Activated naive CD4-positive, alpha-beta T cell treated with anti-CD3 and anti-CD28 coated beads for 36 hours (primary cell): ENCODE results near the gene ASH1L. TPM values are rescaled to one million over a fixed set of nuclear protein-coding genes. Genes with fewer than 3 reads are reported as not detected.
A peak's percentile ranks its signal among the peaks of the same experiment; 100 is the strongest.
"Not testable (repeated sequence)": the region's sequence is repeated elsewhere in the genome, so short reads cannot be mapped to it uniquely, and the experiment has no call there.

Experiments
- CTCF ChIA-PET: fragments of 350-600 bp; sonication (Branson Sonifier 250); formaldehyde crosslinking; loops from one replicate; lab custom pipeline; 2021; ENCODE audit warnings: antibody characterized with exemption; lab: Charles Lee
- DNase-seq: peaks from one replicate; pipeline ENCODE4 v3.0.0-alpha.2; 2020
- H3K27ac Mint-ChIP-seq: one replicate; pipeline ENCODE4 v1.8.0; 2021; ENCODE audit warnings: mild to moderate bottlenecking, mixed read lengths
- H3K27me3 Mint-ChIP-seq: one replicate; pipeline ENCODE4 v1.8.0; 2021; ENCODE audit warnings: low read depth, mixed read lengths
- H3K36me3 Mint-ChIP-seq: one replicate; pipeline ENCODE4 v1.8.0; 2021; ENCODE audit warnings: low read depth, mixed read lengths
- H3K4me1 Mint-ChIP-seq: one replicate; pipeline ENCODE4 v1.8.0; 2021; ENCODE audit warnings: low read depth, mixed read lengths
- H3K4me3 Mint-ChIP-seq: one replicate; pipeline ENCODE4 v1.8.0; 2021; ENCODE audit warnings: mild to moderate bottlenecking, moderate library complexity, mixed read lengths
- H3K9me3 Mint-ChIP-seq: one replicate; pipeline ENCODE4 v1.8.0; 2021; ENCODE audit warnings: mixed read lengths
- intact Hi-C: fragments of 100-400 bp; cut with micrococcal nuclease; formaldehyde crosslinking; loops from one replicate; pipeline ENCODE4 v1.15.1; 2023
- total RNA-seq, 2 experiments: library from RNA; stranded (reverse); gene quantifications; one replicate each; pipeline ENCODE4 v1.2.3, GENCODE V29; 2021

ASH1L gene
- total RNA-seq, 2 experiments from 2014 or later, result 27.4 to 27.5 TPM

DNA sequence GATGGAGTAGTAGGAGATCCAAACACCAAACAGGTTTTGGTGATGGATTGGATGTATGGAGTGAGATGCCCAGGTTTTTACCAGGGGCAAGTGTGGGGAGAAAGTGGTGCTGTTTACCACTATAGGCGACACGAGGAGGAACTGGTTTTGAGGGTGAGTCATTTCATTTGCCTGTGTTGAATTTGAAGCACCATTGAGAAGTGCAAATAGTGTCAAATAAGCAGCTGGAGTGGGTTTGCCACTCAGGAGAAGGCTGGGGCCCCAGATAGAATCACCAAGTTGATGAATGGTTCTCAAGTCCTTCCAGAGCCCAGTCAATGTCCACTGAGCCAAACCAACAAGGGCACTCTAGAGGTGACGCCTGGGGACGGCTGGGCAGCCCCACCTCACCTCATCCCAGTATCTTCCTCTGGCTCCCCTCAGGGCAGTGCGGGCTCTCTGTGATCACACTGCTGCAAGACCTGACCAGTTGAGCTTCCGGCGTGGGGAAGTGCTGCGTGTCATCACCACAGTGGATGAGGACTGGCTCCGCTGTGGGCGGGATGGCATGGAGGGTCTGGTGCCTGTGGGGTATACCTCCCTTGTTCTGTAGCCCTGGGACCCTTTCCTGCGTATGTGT, 232.5 kb downstream of the ASH1L start:
- DNase-seq, result no peak
- Mint-ChIP-seq H3K36me3 (peaks cover 9% of the 10 kb centered on the region), H3K27ac (no peak overlapping the region), H3K4me1 (peaks cover 8% of the 10 kb centered on the region), H3K9me3 (no peaks in the 10 kb centered on the region), H3K4me3 (no peak overlapping the region), H3K27me3 (no peaks in the 10 kb centered on the region)
- intact Hi-C loops, result no loop called here
- CTCF ChIA-PET, result interaction anchor here (0.6 kb wide), 1 partner anchor 734 kb away, joined by 3 read pairs; no protein-coding TSS in a partner anchor

DNA sequence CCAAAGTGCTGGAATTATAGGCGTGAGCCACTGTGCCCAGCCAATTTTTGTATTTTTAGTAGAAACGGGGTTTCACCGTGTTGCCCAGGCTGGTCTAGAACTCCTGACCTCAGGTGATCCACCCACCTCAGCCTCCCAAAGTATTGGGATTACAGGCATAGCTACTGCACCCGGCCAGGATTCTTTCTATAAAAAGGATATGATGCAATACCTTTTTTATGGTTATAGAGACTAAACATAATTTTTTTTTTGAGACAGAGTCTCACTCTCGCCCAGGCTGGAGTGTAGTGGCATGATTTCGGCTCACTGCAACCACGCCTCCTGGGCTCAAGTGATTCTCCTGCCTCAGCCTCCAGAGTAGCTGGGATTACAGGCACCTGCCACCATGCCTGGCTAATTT, 233.7 kb downstream of the ASH1L start:
- H3K27me3 Mint-ChIP-seq, H3K36me3 Mint-ChIP-seq, H3K4me1 Mint-ChIP-seq, CTCF ChIA-PET, H3K4me3 Mint-ChIP-seq, DNase-seq, H3K9me3 Mint-ChIP-seq, intact Hi-C loops: not testable (repeated sequence)
- peak overlapping the region; percentile 46 for H3K27ac Mint-ChIP-seq

DNA sequence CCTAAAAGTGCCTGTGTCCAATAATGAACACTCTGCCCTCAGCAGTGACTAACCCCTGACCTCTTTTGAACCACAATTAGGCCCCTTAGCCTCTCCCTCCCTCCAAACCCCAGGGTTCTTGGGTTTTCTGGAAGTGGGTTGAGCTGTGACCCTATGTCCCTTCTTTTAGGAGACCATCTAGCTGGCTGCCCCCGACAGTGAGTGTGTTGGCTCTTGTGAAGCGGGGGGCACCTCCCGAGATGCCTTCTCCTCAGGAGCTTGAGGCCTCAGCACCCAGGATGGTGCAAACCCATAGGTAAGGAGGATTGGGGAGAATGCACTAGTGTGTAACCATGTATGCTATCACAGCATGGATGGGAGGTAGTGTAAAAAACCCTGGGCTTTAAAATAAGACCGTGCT, 234.6 kb downstream of the ASH1L start:
- Mint-ChIP-seq H3K27ac (no peak overlapping the region), H3K36me3 (peaks cover 6% of the 10 kb centered on the region), H3K4me3 (no peak overlapping the region), H3K4me1 (peaks cover 8% of the 10 kb centered on the region), H3K27me3 (no peaks in the 10 kb centered on the region), H3K9me3 (no peaks in the 10 kb centered on the region)
- no peak for DNase-seq
- CTCF ChIA-PET, result interaction anchor here (0.7 to 9.5 kb wide), 4 partner anchors 77 to 268 kb away, joined by 3 to 118 read pairs (median 4); no protein-coding TSS in a partner anchor
- intact Hi-C loops, result no loop called here

DNA sequence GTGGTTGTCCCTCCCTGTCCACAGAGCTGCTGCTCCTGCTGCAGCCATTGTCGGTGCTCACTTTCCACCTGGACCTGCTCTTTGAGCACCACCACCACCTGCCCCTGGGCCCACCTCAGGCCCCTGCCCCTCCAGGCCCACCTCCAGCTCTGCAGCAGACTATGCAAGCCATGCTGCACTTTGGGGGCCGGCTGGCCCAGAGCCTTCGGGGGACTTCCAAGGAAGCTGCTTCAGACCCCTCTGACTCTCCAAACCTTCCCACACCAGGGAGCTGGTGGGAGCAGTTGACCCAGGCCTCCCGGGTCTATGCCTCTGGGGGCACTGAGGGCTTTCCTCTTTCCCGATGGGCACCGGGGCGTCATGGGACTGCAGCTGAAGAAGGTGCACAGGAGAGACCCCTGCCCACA, 236.0 kb downstream of the ASH1L start:
- H3K27me3 Mint-ChIP-seq, result peaks cover 2% of the 10 kb centered on the region
- CTCF ChIA-PET, result interaction anchor here (0.6 to 9.5 kb wide), 3 partner anchors 76 to 270 kb away, joined by 3 to 118 read pairs (median 3); no protein-coding TSS in a partner anchor

DNA sequence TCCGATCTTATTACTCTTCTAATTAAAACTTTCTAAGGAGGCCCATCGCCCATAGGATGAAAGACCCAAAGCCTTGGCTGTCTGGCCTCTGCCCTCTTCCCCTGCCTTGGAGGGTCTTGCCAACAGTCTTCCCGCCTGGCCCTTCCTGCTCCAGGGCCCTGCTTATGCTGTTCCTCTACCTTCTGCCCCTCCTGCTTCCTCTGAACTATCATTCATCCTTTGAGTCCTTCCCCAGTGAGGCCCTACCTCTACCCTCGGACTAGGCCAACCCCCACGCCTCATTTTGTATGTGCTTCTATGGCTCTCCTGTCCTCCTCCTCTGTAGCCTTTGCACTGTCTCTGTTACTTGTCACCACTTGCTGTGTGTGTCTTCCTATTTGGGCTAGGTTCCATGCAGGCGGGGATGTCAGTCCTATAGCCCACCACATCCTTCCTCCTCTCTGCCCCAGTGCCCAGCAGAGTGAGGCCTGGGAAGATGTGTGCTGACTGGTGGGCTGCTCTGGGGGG, 236.5 kb downstream of the ASH1L start:
- Mint-ChIP-seq H3K27me3 (peaks cover 2% of the 10 kb centered on the region), H3K4me1 (peaks cover 22% of the 10 kb centered on the region), H3K9me3 (no peaks in the 10 kb centered on the region), H3K4me3 (peak overlapping the region; percentile 42), H3K27ac (no peak overlapping the region), H3K36me3 (peaks cover 7% of the 10 kb centered on the region)
- DNase-seq, result no peak
- CTCF ChIA-PET, result interaction anchor here (9.5 kb wide), 1 partner anchor 75 kb away, joined by 118 read pairs; no protein-coding TSS in a partner anchor
- intact Hi-C loops, result no loop called here

More for the DNA sequence above, 236.0 kb downstream of the ASH1L start:
- no peak overlapping the region for H3K27ac Mint-ChIP-seq
- H3K9me3 Mint-ChIP-seq, result no peaks in the 10 kb centered on the region
- H3K36me3 Mint-ChIP-seq, result peaks cover 7% of the 10 kb centered on the region
- DNase-seq, result no peak
- H3K4me3 Mint-ChIP-seq, result no peak overlapping the region
- H3K4me1 Mint-ChIP-seq, result peaks cover 18% of the 10 kb centered on the region
- intact Hi-C loops, result no loop called here

DNA sequence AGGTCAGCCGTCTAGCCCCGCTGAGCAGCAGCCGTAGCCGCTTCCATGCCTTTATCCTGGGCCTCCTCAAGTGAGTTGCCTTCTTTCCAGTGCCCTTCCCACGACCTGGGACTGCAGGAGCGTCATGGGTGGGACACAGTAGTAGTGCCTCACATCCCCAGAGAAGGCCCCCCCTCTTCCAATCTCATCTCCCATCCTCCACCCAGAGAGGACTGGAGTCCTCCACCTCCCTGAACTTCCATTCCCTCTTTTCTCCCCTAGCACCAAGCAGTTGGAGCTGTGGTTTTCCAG, 237.1 kb downstream of the ASH1L start:
- CTCF ChIA-PET, result interaction anchor here (9.5 kb wide), 1 partner anchor 74 kb away, joined by 118 read pairs; no protein-coding TSS in a partner anchor
- Mint-ChIP-seq H3K36me3 (peaks cover 5% of the 10 kb centered on the region), H3K27ac (no peak overlapping the region), H3K9me3 (no peaks in the 10 kb centered on the region), H3K4me1 (peaks cover 27% of the 10 kb centered on the region), H3K27me3 (peaks cover 2% of the 10 kb centered on the region), H3K4me3 (peak overlapping the region; percentile 45)
- no peak for DNase-seq
- intact Hi-C loops, result loop anchor here (2.0 kb wide), 1 partner anchor 237 kb away; the partner anchor contains the start of gene ASH1L

DNA sequence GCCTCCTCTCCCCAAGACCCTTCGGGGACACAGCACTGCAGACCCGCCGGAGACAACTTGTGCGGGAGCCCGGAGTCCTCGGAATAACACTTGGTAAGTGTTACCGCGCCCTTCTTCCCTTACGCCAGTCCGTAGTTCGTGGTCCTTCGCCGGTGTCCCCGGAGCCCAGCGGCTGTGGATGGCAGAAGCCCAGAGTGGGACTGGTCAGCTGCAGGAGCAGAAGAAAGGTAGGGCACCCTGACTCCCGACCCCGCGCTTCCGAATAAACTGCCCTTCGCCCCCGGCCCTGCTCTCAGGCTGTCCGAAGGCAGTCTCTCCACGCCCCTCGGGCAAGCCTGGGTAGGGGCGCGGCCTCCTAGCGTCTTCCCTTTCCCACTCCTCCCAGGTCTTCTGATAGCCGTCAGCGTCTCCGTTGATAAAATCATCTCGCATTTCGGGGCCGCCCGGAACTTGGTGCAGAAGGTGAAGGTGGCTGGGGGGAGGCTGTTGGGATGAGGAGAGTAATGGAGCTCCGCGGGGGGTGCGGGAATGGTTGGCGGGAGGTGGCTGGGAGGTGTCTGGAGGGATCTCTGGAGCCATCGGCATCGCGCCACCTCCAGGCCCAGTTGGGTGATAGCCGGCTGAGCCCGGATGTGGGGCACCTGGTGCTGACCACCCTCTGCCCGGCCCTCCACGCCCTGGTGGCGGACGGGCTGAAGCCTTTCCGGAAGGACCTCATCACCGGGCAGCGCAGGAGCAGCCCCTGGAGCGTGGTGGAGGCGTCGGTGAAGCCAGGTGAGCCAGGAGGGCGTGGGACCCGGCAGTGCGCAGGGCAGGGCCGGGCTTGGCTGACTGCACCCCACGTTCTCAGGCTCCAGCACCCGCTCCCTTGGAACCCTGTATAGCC, 237.6 kb downstream of the ASH1L start:
- H3K27ac Mint-ChIP-seq, result no peak overlapping the region
- no peaks in the 10 kb centered on the region for H3K9me3 Mint-ChIP-seq
- peak; percentile 31 for DNase-seq
- peak overlapping the region; percentile 86 for H3K4me3 Mint-ChIP-seq
- CTCF ChIA-PET, result interaction anchor here (0.9 to 9.5 kb wide), 4 partner anchors 12 to 74 kb away, joined by 3 to 118 read pairs (median 6); partner anchors contain the start of gene FDPS
- peaks cover 8% of the 10 kb centered on the region for H3K36me3 Mint-ChIP-seq
- peaks cover 2% of the 10 kb centered on the region for H3K27me3 Mint-ChIP-seq
- intact Hi-C loops, result loop anchor here (1.0 to 5.0 kb wide), 5 partner anchors 48 to 266 kb away; partner anchors contain the start of genes ASH1L and HCN3
- peaks cover 33% of the 10 kb centered on the region for H3K4me1 Mint-ChIP-seq

DNA sequence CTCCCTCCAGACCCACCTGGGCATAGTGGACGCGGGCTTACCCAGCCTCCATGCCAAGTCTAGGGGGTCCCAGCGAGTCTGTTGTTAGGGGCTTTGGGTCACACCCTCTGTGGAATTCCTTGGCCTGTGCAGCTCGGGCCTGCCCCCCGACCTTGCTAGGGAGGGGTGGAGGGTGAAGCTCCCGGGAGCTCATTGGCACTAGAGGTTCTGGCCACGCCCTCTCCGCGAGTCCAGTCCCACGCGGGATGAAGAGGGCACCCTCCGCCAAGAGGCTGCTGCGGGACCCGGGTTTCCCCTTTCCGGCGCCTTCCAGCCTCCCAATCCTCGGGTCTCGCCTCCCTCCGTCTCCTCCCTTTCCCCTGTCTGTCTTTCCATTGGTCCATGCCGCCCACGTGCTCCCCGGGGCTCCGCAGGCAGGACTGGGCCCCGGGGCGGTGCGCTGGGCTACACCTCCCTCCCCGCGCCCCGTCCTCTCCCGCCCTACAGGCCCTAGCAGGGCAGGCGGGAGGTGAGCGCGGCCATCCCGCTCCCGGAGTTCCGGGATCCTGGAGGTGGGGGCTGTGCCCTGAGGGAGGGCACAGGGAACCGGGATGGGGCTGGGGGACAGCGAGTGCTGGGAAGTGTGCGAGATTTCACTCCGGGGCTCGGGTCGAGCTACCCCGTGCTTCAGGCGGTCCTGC, 238.4 kb downstream of the ASH1L start:
- H3K4me1 Mint-ChIP-seq, result peaks cover 40% of the 10 kb centered on the region
- H3K27me3 Mint-ChIP-seq, result peaks cover 2% of the 10 kb centered on the region
- peak; percentile 96 for DNase-seq
- intact Hi-C loops, result loop anchor here (1.0 to 5.0 kb wide), 5 partner anchors 47 to 267 kb away; partner anchors contain the start of genes ASH1L and HCN3
- peak overlapping the region; percentile 61 for H3K27ac Mint-ChIP-seq
- CTCF ChIA-PET, result interaction anchor here (0.5 to 9.5 kb wide), 19 partner anchors 11 to 200 kb away, joined by 3 to 118 read pairs (median 3); partner anchors contain the start of genes CLK2, FDPS, HCN3 and SCAMP3
- H3K9me3 Mint-ChIP-seq, result no peaks in the 10 kb centered on the region
- H3K4me3 Mint-ChIP-seq, result peak overlapping the region; percentile 86
- H3K36me3 Mint-ChIP-seq, result peaks cover 11% of the 10 kb centered on the region

DNA sequence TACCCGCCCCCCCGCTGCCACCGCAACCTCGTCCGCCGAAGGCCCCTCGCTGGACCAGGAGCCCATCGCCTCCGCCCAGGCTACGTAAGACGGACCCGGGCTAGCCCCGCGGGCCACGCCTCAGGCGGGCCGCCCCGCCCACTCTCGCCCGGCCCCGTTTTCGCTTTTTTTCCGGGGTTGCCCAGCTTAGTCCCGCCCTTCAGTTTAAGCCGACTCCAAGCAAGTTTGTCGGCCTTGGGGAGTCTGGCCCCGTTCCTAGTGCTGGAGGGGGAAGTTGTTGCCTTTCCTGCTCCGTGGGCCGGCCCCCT, 238.9 kb downstream of the ASH1L start:
- Mint-ChIP-seq H3K27ac (peak overlapping the region; percentile 61), H3K4me1 (peaks cover 42% of the 10 kb centered on the region), H3K27me3 (peaks cover 2% of the 10 kb centered on the region), H3K4me3 (peak overlapping the region; percentile 86), H3K9me3 (no peaks in the 10 kb centered on the region), H3K36me3 (peaks cover 11% of the 10 kb centered on the region)
- peak; percentile 85 for DNase-seq
- intact Hi-C loops, result loop anchor here (1.0 to 5.0 kb wide), 10 partner anchors 15 to 268 kb away; partner anchors contain the start of genes ASH1L, CLK2, FDPS and HCN3
- CTCF ChIA-PET, result interaction anchor here (0.5 to 9.5 kb wide), 20 partner anchors 11 to 125 kb away, joined by 3 to 118 read pairs (median 3); partner anchors contain the start of genes CLK2, FDPS, HCN3 and SCAMP3

DNA sequence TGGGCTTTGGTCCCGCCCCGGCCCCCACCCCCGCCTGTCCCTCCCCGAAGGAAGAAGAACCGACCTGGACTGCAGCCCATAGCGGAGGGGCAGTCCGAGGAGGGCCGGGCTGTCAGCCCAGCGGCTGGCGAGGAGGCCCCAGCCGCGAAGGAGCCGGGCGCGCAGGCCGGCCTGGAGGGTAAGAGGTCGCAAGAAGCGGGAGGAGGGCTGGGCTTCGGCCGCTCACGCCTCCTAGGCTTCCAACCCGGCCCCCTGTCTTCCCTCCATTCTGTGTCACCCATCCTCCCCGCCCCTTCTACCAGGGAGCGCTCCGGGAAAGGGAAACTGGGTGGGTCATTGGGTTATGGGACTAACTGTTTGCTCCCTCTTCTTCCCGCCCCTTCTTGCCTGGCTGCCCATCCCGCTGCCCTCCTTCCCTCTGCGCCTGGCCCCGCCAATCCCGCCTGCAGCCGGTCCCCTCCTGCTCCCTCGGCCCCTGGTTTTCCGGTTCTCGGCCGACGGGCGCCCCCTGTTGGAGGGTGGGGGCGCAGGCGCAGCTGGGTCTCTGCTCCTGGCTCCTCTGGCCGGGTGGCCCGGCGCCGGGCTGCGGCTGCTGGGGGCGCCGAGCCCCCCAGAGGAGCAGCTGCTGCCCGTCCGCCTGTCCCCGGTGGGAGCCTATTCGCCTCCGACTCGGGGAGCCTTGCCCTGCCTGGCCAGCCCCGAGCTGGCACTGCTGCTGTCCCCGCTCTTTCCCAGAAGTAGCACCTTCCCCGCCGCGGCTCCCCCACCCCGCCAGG, 239.5 kb downstream of the ASH1L start:
- H3K4me3 Mint-ChIP-seq, result peak overlapping the region; percentile 86
- no peaks in the 10 kb centered on the region for H3K9me3 Mint-ChIP-seq
- intact Hi-C loops, result loop anchor here (1.0 to 5.0 kb wide), 6 partner anchors 15 to 131 kb away; partner anchors contain the start of genes CLK2, FDPS, SCAMP3 and THBS3
- DNase-seq, result peak; percentile 90
- peaks cover 42% of the 10 kb centered on the region for H3K4me1 Mint-ChIP-seq
- CTCF ChIA-PET, result interaction anchor here (0.5 to 9.5 kb wide), 21 partner anchors 10 to 129 kb away, joined by 3 to 118 read pairs (median 3); partner anchors contain the start of genes CLK2, FDPS, HCN3 and SCAMP3
- peak overlapping the region; percentile 72 for H3K27ac Mint-ChIP-seq
- peaks cover 11% of the 10 kb centered on the region for H3K36me3 Mint-ChIP-seq
- H3K27me3 Mint-ChIP-seq, result peaks cover 2% of the 10 kb centered on the region

DNA sequence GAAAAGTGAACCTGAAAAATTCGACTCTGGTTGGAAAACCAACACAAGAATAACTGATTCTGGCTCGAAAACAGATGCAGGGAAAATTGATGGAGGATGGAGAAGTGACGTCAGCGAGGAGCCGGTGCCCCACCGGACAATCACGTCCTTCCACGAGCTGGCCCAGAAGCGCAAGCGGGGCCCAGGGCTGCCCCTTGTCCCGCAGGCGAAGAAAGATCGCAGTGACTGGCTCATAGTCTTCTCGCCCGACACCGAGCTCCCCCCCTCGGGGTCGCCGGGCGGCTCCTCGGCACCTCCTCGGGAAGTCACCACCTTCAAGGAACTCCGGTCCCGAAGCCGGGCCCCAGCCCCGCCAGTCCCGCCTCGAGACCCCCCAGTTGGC, 240.0 kb downstream of the ASH1L start:
- Mint-ChIP-seq H3K4me1 (peaks cover 42% of the 10 kb centered on the region), H3K9me3 (no peaks in the 10 kb centered on the region), H3K4me3 (peak overlapping the region; percentile 86), H3K36me3 (peaks cover 11% of the 10 kb centered on the region), H3K27ac (no peak overlapping the region), H3K27me3 (peaks cover 2% of the 10 kb centered on the region)
- intact Hi-C loops, result loop anchor here (5.0 kb wide), 1 partner anchor 130 kb away; no protein-coding TSS in a partner anchor
- DNase-seq, result peak; percentile 20
- CTCF ChIA-PET, result interaction anchor here (0.6 to 9.5 kb wide), 12 partner anchors 9 to 270 kb away, joined by 3 to 118 read pairs (median 3); partner anchors contain the start of gene CLK2
